Measurements from ENCODE around the gene FNBP1.
"Not testable (repeated sequence)": the region's sequence is repeated elsewhere in the genome, so short reads cannot be mapped to it uniquely, and the experiment has no call there.

FNBP1 gene

DNA sequence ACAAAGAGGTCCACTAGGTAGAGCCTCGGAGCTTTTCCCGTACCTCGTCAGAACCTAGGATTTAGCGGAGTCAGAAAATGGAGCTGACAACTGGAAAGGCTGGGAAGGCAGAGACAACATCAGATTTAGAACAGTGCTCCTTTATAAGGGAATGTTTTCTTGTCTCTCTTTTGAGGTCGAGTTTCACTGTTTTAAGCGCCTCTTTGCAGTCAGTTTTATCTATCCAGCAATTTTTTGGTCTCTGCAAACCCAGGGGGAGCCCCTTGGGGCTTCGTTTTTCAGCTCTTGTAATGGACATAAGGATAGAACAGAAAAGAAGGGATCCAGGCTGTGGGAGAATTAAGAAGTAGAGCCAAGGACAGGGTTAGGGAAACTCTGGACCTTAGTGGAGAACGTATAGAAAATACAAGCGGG is 80.5 kb downstream of the FNBP1 start:
- DNase-seq (ENCODE audit: low read depth in 2 of 2, low spot score in 1 of 2): no peak

DNA sequence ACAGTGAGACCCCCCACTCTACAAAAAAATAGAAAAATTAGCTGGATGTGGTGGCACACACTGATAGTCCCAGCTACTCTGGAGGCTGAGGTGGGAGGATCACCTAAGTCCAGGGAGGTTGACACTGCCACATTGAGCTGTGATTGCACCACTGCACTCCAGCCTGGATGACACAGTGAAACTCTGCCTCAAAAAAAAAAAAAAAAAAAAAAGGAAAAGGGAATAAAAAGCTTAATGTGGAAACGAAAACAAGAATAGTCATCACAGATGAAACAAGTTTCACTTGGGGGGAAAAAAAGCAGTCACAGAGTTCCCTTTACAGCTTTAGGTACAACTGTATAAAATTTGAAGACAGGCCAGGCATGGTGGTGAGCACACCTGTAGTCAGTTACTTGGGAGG is 84.2 kb downstream of the FNBP1 start:
- no peak for DNase-seq (ENCODE audit: low read depth in 2 of 2, low spot score in 1 of 2)

DNA sequence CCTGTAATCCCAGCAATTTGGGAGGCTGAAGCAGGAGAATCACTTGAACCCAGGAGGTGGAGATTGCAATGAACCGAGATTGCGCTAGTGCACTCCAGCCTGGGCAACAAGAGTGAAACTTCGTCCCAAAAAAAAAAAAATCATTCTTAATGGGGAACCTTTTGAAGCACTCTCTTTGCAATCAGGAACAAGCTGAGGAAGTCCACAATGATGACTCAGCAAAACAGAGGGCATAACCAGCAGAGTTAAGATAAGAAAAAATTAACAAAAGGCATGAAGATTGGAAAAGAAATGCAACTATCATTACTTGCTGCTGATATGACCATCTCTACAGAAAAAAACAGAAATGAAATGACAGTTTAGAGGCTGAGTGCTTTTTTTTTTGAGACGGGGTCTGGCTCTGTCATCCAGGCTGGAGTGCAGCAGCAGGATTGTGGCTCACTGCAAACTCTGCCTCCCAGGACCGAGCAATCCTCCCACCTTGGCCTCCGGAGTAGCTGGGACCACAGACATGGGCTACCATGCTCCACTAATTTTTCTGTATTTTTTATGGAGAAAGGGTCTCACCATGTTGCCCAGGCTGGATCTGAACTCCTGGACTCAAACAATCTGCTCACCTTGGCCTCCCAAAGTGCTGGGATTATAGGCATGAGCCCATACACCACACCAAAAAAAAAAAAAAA is 88.0 kb downstream of the FNBP1 start:
- DNase-seq (ENCODE audit: low read depth in 2 of 2, low spot score in 1 of 2): no peak

DNA sequence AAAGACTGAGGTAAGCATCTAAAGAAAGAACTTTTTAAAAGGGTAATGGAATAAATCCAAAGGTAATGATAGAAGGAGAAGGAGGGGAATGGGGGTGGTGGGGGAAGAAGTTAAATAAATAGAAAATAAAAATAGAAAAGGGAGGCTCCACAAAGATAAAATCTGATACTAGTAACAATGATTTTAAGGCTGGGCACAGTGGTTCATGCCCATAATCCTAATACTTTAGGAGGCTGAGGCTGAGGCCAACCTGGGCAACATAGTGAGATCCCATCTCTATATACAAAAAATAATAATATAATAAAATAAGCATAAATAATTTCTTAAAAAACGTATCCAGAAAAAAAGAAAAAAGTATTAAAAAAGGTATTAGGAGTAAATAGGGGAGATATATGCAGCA is 89.3 kb downstream of the FNBP1 start:
- no peak for DNase-seq (ENCODE audit: low read depth in 2 of 2, low spot score in 1 of 2)

DNA sequence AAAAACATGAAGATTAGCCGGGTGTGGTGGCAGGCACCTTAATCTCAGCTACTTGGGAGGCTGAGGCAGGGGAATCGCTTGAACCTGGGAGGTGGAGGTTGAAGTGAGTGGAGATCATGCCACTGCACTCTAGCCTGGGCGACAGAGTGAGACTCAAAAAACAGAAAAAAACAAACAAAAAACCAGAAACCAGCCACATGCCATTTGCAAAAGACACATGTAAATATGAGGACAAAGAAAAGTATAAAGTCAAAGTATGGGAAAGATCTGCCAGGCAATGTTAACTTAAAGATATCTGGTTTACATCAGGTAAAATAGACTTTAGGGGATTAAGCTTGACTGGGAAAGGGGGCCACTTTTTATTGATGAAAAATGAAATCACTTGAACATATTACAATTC is 90.7 kb downstream of the FNBP1 start:
- DNase-seq (ENCODE audit: low read depth in 2 of 2, low spot score in 1 of 2): no peak

DNA sequence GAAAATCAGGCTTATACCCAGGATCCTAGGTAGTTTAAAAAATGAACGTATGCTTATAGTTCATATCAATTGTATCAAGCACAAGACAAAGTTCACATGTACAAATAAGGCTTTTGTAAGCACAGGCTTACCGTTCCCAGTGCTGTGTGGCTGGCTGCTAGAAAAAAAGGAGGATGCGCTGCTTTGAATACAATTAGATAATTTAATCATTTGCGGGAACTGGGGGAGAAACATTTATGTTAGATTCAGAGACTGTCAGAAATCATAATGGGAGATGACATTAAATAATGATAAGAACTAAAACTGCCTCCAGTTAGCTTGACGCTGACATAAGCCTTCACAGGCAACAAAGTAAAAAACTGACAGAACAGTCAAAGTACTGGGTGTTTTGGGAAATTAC is 93.2 kb downstream of the FNBP1 start:
- no peak for DNase-seq (ENCODE audit: low read depth in 2 of 2, low spot score in 1 of 2)

DNA sequence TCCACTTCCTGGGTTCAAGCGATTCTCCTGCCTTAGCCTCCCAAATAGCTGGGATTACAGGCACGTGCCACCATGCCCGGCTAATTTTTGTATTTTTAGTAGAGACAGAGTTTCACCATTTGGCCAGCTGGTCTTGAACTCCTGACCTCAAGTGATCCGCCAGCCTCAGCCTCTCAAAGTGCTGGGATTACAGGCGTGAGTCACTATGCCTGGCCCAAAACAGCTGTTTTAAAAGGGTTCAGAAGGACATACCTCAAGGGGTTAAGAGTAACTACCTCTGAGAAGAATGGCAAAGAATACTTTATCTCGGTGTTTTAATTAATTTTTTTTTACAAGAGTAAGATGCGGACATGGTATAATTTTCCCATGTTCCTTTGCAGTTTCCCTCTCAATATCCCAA is 94.4 kb downstream of the FNBP1 start:
- not testable (repeated sequence) for DNase-seq (ENCODE audit: low read depth in 2 of 2, low spot score in 1 of 2)

DNA sequence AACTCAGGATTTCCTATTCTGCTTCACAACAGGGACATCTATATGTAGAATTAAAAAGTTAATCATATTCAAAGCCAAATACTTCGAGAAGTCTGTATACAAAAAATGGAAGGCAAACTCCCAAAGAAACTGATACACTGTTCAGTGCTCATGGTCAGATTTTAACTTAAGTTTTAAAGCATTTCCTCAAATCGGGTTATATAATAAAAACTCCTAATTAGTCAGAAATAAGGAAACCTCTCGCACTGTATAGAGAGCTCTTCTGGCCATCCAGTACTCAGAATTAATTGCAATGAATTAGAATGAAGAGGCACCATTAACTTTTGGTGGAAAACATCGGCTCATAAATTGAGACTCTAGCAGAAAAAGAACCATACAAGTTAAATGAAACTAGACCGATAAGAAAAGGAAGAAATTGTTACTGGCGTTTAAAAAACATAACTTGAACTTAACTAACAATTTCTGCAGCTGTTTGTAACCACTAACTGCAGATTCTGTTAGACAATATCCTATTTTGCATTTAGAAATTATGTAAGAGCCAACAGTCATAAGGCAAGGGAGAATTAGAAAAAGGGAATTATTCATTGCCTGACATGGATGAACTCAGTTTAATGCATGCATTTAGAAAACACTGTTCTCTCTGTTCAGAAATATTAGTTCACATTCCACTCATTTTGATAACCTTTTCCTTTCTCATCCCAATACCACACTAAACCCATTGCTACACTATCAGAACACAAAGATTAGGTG is 96.6 kb downstream of the FNBP1 start:
- no peak for DNase-seq (ENCODE audit: low read depth in 2 of 2, low spot score in 1 of 2)

DNA sequence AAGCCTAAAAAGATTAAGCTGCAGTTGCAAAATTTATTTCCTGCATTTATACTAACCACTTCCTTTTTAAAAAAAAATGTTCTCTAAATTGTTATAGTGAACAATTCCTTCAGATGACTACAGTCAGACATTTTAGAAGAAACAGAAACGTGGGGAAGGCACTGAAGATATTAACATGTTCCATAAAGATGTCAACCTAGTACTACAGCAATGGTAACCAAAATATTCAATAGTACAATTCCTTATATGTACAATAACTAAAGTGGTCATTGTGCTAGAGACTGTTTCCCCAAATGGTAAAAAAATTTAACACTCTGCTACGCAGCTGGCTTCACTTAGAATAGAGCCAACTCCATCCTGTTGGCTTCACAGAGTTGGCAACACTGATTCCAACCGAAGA is 97.7 kb downstream of the FNBP1 start:
- no peak for DNase-seq (ENCODE audit: low read depth in 2 of 2, low spot score in 1 of 2)

DNA sequence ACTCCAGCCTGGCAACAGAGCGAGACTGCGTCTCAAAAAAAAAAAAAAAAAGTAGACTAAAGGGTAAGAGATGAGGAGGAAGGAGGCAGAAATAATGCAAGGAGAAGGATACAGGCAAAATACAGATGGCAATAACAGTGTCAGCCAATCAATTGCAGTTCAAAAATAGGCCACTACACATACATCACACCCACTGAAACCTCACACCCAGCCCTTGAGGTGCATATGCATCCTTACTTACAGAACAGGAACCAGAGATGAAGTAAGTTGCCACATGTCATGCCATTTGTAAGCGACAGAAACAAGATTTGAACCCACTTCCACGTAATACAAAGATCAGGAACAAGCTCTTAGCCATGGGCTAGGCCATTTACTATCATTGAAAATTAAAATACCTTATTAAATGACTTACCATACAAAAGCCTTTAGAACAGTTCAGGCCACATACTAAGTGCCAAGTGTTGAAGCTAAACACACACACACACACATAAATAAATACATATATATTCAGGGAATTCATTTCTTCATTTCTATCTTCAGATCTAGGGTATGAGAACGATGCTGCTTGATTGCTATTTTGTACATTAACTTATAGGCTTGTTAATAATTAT is 98.4 kb downstream of the FNBP1 start:
- DNase-seq (ENCODE audit: low read depth in 2 of 2, low spot score in 1 of 2): peak in 1 of 2 donors; percentile 37

DNA sequence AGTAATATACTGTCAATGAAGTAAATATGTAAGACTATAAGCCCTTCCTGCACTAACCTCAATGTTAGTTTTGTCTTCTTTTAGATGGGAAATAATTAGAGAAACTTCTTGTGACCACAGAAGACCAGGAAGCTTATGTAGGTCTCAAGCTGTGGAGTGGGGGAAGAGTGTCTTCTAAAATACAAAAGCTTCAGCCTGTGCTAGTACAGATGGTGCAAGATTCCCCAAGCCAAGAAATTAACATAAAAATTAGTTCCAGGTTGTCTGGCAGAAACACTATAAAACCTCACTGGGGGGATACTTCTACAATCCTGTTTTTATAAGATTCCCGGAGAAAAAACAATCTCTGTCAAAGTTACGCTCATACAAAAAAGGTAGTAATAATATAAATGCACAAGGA is 103.6 kb downstream of the FNBP1 start:
- no peak for DNase-seq (ENCODE audit: low read depth in 2 of 2, low spot score in 1 of 2)

DNA sequence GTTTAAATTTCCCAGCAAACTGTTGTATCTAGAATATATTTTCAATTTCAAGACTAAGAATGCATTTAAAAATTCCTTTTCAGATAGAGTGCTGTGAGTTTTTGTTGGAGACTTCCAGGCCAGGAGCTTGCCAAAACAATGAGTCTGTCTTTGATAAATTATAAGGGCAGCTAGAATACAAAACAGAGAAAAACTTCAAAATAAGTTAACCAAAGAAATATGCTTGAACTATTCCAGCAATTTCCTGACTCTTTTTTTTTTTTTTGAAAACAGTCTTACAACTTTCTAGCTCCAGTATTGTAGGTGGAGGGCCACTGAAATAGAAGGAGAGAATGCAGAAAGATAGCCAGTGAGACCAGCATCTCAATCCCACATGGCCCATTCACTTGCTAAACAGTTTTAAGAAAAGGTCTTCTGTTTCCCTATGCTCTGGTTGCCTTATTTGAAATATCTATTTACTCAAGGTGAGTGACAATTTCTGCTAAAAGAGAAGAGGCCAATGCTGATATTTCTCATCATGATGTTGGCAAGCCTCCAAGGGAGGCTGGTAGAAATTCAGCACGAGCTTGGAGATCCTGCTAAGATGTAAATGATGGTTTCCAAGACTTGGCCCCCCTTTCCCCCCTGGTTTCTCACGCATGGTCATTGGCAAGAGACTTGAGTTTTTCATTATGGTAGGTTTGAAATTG is 104.6 kb downstream of the FNBP1 start:
- DNase-seq (ENCODE audit: low read depth in 2 of 2, low spot score in 1 of 2): no peak

DNA sequence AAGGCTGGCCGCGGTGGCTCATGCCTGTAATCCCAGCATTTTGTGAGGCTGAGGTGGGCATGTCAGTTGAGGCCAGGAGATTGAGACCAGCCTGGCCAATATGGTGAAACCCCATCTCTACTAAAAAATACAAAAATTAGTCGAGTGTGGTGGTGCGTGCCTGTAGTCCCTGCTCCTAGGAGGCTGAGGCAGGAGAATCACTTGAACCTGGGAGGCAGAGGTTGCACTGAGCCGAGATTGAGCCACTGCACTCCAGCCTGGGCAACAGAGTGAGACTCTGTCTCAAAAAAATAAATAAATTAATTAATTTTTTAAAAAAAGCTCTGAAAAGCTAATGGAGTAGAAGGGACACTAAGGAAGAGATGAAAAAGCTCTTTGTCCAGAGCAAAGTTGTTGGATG is 105.1 kb downstream of the FNBP1 start:
- not testable (repeated sequence) for DNase-seq (ENCODE audit: low read depth in 2 of 2, low spot score in 1 of 2)

DNA sequence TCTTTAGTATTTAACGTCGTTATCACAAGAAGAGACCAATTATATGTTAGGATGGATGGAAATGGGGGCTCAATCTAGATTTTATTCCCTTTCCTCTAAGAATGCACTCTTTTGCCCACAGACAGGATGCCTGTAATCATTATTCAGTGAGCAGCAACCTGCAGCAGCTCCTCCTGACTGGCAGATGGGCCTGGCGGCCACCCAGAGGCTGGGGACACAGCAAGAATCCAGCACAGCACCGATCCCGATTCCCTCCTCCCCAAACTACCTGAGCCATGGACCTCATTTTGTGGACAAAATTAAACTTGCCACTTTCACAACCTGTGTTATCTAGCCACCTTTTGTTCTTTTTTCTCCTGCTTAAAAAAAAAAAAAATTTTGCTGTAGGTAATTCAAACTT is 106.8 kb downstream of the FNBP1 start:
- no peak for DNase-seq (ENCODE audit: low read depth in 2 of 2, low spot score in 1 of 2)

DNA sequence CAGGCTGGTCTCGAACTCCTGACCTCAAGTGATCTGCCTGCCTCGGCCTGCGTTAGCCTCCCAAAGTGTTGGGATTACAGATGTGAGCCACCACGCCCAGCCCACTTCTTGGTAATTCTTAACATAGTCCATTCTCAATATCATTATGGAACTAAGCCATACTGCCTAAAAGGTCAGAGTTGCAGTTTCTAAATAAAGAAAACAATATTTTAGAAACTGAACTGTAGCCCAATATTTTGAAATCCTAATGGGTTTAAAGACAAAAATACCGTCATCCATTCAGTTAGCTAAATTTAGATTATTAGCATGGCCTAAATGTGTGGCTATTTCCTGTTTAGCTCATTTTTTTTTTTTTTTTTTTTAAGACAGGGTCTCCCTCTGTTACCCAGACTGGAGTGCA is 108.2 kb downstream of the FNBP1 start:
- DNase-seq (ENCODE audit: low read depth in 2 of 2, low spot score in 1 of 2): no peak

DNA sequence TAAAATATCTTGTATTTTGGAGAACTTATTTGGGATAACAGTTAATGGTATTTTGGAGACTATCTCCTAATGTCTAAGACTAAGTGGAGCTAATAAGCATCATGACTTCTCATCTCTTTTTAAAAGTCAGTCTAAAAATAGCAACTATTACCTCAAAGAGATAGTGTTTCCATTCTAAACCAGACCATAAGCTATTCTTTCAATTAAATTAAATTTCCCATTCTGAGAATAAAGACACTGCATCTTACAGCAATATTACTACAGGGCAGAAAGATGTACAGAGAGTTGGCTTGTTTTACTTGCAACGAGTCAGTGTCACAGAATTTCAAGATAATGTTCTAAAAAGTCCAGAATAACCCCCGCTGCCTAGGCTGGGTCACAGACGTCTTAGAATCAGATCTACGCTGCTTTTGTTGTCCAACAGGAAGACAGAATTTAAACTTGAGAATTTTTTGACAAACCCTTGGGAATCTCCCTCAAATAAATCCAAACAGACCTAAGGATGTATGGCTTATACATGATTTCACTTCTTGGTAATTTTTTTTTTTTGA is 108.9 kb downstream of the FNBP1 start:
- no peak for DNase-seq (ENCODE audit: low read depth in 2 of 2, low spot score in 1 of 2)

DNA sequence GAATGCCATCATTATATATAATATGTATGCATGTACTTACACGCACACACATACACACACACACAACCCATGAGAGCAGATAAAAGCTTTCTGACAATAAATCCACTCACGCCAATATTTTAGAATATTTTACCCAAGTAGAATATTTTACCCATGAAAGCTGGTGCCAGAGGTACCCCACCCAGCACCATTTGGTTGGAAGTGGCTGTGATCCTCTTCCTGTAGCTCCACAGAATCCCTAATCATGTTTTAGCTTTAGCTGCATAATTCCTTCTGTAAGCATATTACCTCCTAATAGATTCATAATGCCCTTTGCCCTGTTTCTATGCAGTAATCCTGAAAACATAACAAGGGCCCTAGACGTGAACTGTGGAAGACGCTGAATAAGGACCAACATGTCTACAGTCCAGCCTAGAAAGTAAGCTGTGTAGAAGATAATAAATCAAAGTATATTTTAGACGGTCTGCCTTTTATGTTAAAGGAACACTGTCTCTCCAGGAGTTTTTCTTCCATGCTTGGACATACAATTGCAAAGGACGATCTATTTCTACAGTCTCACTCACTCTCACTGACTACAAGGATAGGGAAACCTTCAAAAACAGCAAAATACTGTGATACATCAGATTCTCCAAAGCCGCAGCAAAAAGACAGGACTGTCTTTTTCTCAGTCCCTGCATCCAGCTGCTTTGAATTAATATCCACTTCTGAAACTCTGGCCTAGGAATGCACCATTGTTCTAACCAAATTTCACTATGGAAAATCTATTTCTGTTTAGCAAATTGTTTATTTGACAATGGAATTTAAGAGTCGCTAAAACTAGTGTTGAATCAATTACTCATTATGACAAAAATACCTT is 109.6 kb downstream of the FNBP1 start:
- DNase-seq (ENCODE audit: low read depth in 2 of 2, low spot score in 1 of 2): no peak

DNA sequence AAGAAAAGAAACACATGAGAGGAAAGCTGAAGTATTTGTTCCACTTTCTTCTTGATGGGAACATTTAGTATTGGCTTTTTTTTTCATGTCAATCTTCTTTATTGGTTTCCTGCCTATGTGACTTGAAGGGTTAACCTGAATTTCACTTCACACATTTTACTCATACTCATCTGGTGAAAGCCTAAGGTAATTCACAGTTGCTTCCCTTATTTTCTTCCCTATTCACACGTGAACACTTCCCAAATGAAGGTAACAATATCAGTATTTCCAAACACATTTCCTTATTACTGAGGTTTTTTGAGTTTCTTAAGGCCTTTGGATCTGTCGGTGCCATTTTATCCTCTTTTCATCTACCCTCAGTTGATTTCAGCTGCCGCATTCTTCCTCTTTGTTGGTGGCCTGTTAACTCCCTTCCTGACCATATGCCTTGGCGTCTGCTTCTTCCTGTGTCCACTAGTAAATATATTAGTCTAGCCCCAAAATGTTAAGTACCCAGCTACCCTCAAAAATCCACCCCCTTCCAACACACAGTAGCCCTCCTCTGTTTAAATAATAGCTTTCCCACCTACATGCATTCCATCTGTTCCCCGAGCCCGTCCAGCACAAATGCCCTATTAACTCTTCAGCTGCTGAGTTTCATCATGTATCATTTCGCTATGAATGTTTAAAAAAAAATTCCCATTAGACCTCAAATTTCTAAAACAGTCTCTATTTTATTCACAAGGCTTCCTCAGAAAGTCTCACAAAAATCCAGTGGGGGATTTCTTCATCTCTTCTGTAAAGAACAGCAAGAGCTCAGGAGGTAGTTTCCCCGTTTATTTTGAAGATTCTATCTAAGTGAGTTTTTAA is 110.5 kb downstream of the FNBP1 start:
- no peak for DNase-seq (ENCODE audit: low read depth in 2 of 2, low spot score in 1 of 2)

DNA sequence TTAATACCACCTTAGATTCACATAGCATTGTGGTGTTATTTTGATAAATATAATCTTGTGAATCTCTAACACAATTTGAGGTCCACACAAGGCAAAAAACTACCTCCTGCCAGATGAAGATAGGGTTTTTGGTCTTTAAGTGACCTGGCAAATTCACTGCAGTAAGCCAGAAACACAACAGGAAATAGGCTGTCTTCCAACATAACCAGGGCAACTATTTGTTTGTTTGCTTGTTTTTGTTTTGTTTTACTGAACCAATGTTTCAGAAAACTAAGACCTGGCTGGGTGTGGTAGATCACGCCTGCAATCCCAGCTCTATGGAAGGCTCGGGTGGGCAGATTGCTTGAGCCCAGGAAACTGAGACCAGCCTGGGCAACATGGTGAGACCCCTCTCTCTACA is 112.2 kb downstream of the FNBP1 start:
- no peak for DNase-seq (ENCODE audit: low read depth in 2 of 2, low spot score in 1 of 2)

All from stimulated activated CD8-positive, alpha-beta memory T cell treated with anti-CD3 and anti-CD28 coated beads, Interleukin-4, amount 100 ng/mL, for 4 hours (primary cell).